Activated CD4-positive, alpha-beta T cell treated with anti-CD3 and anti-CD28 coated beads for 36 hours (primary cell): ENCODE results near the gene RBL2. TPM values are rescaled to one million over a fixed set of nuclear protein-coding genes. Genes with fewer than 3 reads are reported as not detected.
"Not testable (repeated sequence)": the region's sequence is repeated elsewhere in the genome, so short reads cannot be mapped to it uniquely, and the experiment has no call there.

Experiments
- ATAC-seq: fragments of 200-7000 bp; cut with Tn5 transposase; one replicate; pipeline ENCODE4 v1.10.0; 2021; ENCODE audit warnings: mild to moderate bottlenecking, moderate library complexity
- CTCF ChIA-PET: fragments of 350-600 bp; sonication (Branson Sonifier 250); formaldehyde crosslinking; loops from one replicate; lab custom pipeline; 2021; ENCODE audit warnings: antibody characterized with exemption; lab: Charles Lee
- POLR2A ChIA-PET: fragments of 350-600 bp; sonication (Branson Sonifier 250); formaldehyde crosslinking; loops from one replicate; lab custom pipeline; 2021; ENCODE audit warnings: antibody characterized with exemption, inconsistent platforms; lab: Charles Lee
- DNase-seq: peaks from one replicate; pipeline ENCODE4 v3.0.0-alpha.2; 2020
- H3K27ac Mint-ChIP-seq: one replicate; pipeline ENCODE4 v1.8.0; 2021; ENCODE audit warnings: mixed read lengths
- H3K27me3 Mint-ChIP-seq: one replicate; pipeline ENCODE4 v1.8.0; 2021; ENCODE audit warnings: mixed read lengths
- H3K36me3 Mint-ChIP-seq: one replicate; pipeline ENCODE4 v1.8.0; 2021; ENCODE audit warnings: low read depth, mixed read lengths
- H3K4me1 Mint-ChIP-seq: one replicate; pipeline ENCODE4 v1.8.0; 2021; ENCODE audit warnings: mixed read lengths
- H3K4me3 Mint-ChIP-seq: one replicate; pipeline ENCODE4 v1.8.0; 2021; ENCODE audit warnings: mild to moderate bottlenecking, moderate library complexity, mixed read lengths
- H3K9me3 Mint-ChIP-seq: one replicate; pipeline ENCODE4 v1.8.0; 2021; ENCODE audit warnings: low read depth, mixed read lengths
- intact Hi-C, 2 experiments: fragments of 100-400 bp; cut with DNase I in 1 of 2; cut with micrococcal nuclease in 1 of 2; formaldehyde crosslinking; loops; one replicate each; pipeline versions ENCODE4 v1.14.2 to v1.15.1; 2022 to 2024; cut with DNase I, micrococcal nuclease
- total RNA-seq, 2 experiments: library from RNA; stranded (reverse); gene quantifications; one replicate each; pipeline ENCODE4 v1.2.3, GENCODE V29; 2021

Gene RBL2
- total RNA-seq, 2 experiments from 2014 or later: 65.6 to 67.6 TPM

DNA sequence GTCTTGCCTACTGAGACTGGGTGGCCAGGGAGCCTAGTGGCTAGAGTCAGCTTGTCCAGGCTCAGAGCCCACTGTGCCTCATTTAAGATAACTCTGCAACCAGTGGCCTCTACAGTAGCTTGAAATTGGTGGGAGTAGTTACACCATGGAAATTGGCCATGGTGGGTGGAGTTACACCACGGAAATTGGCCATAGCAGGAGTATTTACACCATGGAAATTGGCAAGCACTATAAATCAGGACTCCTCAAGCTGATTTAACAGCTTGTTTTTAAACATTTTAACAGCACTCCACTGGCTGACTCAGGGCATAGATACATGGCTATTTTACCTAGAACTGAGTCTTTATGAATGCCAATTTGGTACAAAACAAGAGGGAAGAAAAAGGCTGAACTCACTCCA is 96.5 kb downstream of the RBL2 start:
- Mint-ChIP-seq H3K27me3 (no peaks in the 10 kb centered on the region), H3K9me3 (no peaks in the 10 kb centered on the region), H3K4me1 (peaks cover 19% of the 10 kb centered on the region), H3K36me3 (no peaks in the 10 kb centered on the region), H3K4me3 (no peak overlapping the region), H3K27ac (no peak overlapping the region)
- ChIA-PET CTCF (interaction anchor here (0.7 to 1.0 kb wide), 2 partner anchors 15 to 153 kb away, joined by 3 read pairs; no protein-coding TSS in a partner anchor), POLR2A (no interaction called here)
- DNase-seq: no peak
- intact Hi-C loops: no loop called here
- ATAC-seq: no peak

DNA sequence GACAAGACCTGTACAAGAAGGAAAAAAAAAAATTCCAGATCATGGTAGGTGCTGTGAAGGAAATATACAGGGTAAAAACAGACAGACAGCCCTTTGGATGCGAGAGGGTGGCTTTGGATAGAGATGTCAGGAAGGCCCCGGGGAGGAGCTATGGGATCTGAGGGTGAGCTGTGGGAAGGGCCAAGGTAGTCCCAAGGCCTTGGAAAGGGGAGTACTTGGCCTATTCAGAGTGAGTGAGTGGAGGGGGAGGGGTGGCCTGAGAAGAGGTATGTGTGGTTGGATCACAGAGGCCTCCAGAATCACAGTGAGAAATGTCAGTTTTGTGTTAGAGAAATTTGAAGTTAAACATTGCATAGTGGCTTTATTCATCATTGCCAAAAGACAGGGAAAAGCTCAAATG is 99.9 kb downstream of the RBL2 start:
- no peak for DNase-seq
- peak overlapping the region; percentile 70 for H3K27ac Mint-ChIP-seq
- intact Hi-C loops: loop anchor here (2.0 kb wide), 3 partner anchors 15 to 211 kb away; no protein-coding TSS in a partner anchor
- CTCF ChIA-PET: interaction anchor here (0.8 to 4.0 kb wide), 2 partner anchors 15 to 16 kb away, joined by 3 to 19 read pairs; no protein-coding TSS in a partner anchor
- ATAC-seq: no peak
- peaks cover 4% of the 10 kb centered on the region for H3K27me3 Mint-ChIP-seq
- H3K4me3 Mint-ChIP-seq: no peak overlapping the region
- POLR2A ChIA-PET: no interaction called here
- no peaks in the 10 kb centered on the region for H3K36me3 Mint-ChIP-seq
- no peaks in the 10 kb centered on the region for H3K9me3 Mint-ChIP-seq
- H3K4me1 Mint-ChIP-seq: peaks cover 22% of the 10 kb centered on the region

DNA sequence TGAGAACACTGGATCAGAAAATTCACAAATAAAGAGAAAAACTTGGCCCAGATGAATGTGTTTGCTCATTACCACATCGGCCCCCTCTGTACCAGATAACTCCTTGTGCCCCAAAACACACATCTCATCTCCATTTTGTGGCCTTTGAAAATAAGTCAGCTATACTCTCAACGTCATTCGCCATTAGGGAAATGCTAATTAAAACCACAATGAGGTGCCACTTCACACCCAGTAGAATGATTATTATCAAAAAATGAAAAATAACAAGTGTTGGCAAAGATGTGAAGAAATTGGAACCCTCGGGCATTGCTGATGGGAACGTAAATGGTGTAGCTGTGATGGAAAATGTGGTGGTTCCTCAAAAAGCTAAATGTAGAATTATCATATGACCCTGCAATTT is 103.4 kb downstream of the RBL2 start:
- Mint-ChIP-seq H3K36me3 (no peaks in the 10 kb centered on the region), H3K4me3 (no peak overlapping the region), H3K9me3 (no peaks in the 10 kb centered on the region), H3K27ac (no peak overlapping the region), H3K27me3 (peaks cover 12% of the 10 kb centered on the region), H3K4me1 (peaks cover 22% of the 10 kb centered on the region)
- intact Hi-C loops: loop anchor here in 1 of 2 experiments (5.0 kb wide), 1 partner anchor 325 kb away; no protein-coding TSS in a partner anchor
- ATAC-seq (no peak), DNase-seq (no peak)
- CTCF ChIA-PET: interaction anchor here (0.5 to 4.0 kb wide), 4 partner anchors 8 to 37 kb away, joined by 3 to 19 read pairs (median 5); no protein-coding TSS in a partner anchor
- POLR2A ChIA-PET: interaction anchor here (0.6 kb wide), 1 partner anchor 329 kb away, joined by 4 read pairs; no protein-coding TSS in a partner anchor

- DNase-seq, CTCF ChIA-PET, H3K36me3 Mint-ChIP-seq, H3K9me3 Mint-ChIP-seq, POLR2A ChIA-PET, ATAC-seq, H3K4me3 Mint-ChIP-seq, H3K27ac Mint-ChIP-seq: not testable (repeated sequence)
- intact Hi-C loops: loop anchor here in 1 of 2 experiments (5.0 kb wide), 1 partner anchor 323 kb away; no protein-coding TSS in a partner anchor
- Mint-ChIP-seq H3K27me3 (peaks cover 16% of the 10 kb centered on the region), H3K4me1 (peaks cover 20% of the 10 kb centered on the region)
Observed at GRCh38 chr16:53539346-53539745, 105.1 kb downstream of the RBL2 start.

DNA sequence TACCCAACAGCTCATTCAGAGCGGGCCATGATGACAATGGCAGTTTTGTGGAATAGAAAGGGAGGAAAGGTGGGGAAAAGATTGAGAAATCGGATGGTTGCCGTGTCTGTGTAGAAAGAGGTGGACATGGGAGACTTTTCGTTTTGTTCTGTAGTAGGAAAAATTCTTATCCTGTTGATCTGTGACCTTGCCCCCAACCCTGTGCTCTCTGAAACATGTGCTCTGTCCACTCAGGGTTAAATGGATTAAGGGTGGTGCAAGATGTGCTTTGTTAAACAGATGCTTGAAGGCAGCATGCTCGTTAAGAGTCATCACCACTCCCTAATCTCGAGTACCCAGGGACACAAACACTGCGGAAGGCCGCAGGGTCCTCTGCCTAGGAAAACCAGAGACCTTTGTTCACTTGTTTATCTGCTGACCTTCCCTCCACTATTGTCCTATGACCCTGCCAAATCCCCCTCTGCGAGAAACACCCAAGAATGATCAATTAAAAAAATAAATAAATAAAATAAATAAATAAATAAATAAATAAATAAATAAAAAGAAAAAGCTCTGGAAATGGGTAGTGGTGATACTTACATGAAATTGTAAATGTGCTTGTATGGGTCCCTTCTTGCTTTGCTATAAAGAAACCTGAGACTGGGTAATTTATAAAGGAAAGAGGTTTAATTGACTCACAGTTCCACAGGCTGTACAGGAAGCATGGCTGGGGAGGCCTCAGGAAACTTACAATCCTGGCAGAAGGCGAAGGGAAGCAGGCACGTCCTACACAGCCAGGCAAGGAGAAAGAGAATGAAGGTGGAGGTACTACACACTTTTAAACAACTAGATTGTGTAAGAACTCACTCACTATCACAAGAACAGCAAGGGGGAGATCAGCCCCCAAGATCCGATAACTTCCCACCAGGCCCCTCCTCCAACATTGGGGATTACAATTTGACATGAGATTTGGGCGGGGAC is 105.8 kb downstream of the RBL2 start:
- H3K27ac Mint-ChIP-seq, CTCF ChIA-PET, H3K36me3 Mint-ChIP-seq, DNase-seq, H3K9me3 Mint-ChIP-seq, H3K4me3 Mint-ChIP-seq, ATAC-seq: not testable (repeated sequence)
- Mint-ChIP-seq H3K4me1 (peaks cover 19% of the 10 kb centered on the region), H3K27me3 (peaks cover 16% of the 10 kb centered on the region)
- intact Hi-C loops: loop anchor here in 1 of 2 experiments (5.0 kb wide), 1 partner anchor 322 kb away; no protein-coding TSS in a partner anchor
- POLR2A ChIA-PET: interaction anchor here (0.6 kb wide), 1 partner anchor 240 kb away, joined by 3 read pairs; no protein-coding TSS in a partner anchor

Other genes starting within 250 kb of the RBL2 start
- gene AKTIP, start 68.7 kb downstream of the RBL2 start, total RNA-seq: 10 to 100 TPM; 22.7 to 25.9 TPM